NCI-H128 (cell line): Measurements from ENCODE around the gene POLN.

ENCODE experiments used
- DNase-seq: peaks from one replicate; lab custom pipeline; 2025; ENCODE audit not compliant: unreplicated experiment; lab: John Stamatoyannopoulos, UW

Gene POLN

DNA sequence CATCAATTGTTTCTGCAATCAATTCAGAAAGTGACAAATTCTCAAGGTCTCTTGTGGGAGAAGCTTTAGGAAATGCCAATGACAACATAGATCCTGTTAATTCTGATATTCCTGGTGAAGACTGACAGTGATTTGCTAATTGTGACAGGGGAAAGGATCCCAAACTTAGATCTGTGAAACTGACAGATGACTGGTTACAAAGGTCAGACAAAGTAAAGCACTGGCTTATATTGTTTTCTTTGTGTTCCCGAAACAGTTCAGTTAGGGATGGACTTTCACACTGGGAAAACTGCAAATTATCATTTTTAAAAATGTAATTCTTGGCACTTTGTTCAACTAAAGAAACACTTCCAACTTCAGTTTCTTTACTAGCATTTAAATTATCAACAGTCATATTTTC is 152.7 kb downstream of the POLN start:
- DNase-seq, result no peak

DNA sequence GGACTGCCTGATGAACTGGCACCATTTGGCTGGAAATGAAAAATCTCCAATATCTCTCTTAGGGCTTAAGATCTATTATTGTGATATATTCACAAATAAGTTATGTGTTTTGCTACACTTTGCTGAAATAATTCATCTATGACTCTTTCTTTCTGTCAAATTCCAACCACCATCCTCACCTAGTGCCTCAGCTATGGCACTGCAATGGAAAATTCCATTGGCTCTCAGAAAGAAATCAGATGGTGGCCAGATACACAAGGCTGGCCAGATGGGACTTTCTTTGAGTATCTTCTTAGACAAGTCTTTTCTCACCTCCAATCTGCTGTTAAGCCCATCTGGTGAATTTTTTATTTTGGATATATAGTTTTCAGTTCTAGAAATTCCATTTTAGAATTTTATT is 154.8 kb downstream of the POLN start:
- no peak for DNase-seq

DNA sequence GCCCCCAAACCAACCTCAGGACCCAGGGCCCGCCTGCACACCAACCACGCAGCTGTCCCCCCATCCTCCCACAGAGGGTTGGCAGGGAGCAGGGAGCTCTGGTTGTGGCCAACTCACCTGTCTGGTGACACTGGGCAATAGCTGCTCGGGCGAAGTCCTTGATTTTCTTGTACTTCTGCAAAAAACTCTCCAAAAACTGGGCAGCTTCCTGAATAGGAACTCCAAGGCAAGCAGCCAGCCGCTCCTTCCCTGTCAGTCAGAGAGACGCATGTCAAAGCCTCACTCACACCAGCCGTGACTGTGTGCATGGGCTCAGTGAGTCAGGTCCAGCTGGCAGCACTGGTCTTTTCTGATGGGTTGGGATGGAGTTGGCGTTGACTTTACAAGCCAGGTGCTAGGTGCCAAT is 156.4 kb downstream of the POLN start:
- DNase-seq, result no peak

DNA sequence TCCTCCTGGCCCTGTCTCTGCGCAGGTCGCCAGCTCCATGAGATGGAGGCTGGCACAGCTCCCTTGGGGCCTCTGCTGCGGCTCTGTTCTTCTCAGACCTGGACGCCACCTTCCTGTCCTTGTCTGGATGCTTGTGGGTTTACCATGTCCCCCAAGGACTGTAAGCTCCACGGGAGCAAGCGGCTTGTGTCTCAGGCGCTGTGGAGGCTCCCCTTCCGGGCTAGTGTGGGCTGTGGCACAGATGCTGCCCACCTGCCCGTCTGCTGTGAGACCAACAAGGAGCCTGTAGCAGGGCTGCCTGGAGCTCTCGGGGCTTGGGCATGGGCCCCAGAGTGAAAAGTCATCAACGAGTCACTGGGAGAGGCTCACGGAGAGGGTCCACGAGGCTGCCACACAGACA is 157.6 kb downstream of the POLN start:
- DNase-seq, result no peak

DNA sequence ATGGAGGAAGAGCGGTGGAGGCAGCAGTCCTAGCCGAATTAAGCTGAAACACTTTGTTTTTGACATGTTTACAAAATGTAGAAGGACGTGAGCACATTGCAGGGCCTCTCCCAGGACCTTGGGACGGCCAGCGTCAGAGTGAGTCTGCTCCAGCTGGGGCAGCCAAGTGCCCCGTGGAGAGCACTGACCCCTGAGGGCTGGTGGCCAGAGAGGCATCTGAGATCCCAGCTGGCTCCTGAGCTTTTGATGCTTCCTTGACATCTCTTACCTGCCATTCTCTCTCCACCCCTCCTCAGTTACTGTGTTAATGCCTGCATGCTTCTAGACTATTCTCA is 158.1 kb downstream of the POLN start:
- no peak for DNase-seq

DNA sequence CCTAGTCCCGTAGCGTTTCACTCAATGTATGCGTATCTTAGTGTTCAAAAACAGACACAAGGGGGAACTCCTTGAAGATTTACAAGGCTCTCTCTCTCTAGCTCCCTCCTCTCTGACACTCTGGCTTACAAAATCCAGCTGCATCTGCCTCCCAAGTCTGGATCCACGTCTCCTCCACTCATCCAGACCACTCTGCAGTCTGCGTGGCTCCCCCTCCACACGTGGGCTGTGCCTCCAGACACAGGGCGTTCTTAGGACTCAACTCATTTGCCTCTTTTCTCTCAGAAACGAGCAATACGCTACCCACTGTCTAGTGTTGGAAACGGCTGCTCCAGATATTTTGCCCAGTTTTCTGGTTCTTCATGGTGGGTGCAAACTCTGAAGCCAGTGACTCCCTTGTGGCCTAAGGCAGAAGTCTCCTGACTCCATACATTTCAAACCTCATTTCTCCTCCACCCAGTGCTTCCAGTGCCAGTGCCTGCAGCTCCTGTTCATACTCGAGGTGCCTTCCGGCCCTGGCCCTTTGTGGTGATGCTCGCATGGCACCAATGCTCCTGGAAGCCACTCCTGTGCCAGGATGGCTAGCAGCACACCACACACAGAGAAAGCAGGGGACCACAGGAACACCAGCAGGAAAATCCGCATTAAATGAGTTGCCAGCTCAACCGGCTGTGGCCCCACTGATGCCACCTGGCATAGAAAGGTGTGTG is 158.7 kb downstream of the POLN start:
- no peak for DNase-seq

DNA sequence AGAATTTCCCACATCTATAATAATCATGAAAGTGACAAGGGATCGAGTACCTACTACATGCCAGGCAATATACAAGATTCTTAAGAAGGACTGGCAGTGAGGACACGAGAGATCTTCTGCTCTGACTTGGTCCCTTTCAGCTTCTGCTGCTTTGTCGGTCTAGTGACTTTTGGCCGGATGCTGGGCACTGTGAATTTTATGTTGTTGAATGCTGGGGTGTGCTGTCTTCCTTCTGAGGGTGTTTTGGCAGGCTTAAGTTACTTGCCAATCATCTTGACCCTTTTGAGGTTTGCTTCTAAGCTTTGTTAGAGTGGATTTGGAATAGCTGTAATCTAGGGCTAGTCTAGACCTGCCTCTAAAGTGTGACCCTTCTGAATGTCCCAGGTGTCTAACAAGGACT is 159.3 kb downstream of the POLN start:
- DNase-seq, result no peak

DNA sequence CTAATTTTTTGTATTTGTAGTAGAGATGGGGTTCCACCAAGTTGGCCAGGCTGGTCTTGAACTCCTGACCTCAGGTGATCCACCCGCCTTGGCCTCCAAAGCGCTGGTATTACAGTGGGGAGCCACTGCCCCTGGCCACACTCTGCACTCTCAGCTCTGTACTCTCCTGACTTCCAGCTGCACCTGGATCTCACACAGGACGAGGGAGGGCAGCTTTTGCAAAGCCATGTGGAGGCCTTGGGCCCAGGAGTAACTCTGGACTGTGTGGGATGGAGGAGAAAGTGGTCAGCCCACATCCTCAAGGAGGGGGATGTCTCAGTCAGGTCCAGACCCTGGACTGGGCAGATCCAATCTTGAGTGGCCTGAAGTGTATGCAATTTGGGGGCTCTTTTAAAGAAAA is 159.8 kb downstream of the POLN start:
- DNase-seq, result no peak

DNA sequence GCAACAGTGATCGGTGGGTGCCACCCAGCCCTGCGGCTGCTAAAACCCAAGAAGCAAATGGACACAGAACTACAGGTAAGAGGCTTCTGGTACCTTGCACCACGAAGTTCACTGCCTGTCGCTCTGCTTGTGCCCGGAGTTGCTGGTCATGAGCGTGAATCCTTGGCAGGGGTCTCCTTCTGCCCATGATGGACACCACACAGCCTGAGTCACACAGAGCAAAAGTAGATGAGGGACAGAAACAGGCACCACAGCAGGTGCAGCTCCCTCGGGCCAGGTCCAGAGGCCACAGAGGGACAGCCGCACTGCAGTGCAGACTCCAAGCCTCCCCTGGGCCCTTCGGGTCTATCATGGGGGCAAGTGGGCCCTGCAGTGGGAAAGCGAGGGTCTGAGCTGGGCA is 160.4 kb downstream of the POLN start:
- no peak for DNase-seq

DNA sequence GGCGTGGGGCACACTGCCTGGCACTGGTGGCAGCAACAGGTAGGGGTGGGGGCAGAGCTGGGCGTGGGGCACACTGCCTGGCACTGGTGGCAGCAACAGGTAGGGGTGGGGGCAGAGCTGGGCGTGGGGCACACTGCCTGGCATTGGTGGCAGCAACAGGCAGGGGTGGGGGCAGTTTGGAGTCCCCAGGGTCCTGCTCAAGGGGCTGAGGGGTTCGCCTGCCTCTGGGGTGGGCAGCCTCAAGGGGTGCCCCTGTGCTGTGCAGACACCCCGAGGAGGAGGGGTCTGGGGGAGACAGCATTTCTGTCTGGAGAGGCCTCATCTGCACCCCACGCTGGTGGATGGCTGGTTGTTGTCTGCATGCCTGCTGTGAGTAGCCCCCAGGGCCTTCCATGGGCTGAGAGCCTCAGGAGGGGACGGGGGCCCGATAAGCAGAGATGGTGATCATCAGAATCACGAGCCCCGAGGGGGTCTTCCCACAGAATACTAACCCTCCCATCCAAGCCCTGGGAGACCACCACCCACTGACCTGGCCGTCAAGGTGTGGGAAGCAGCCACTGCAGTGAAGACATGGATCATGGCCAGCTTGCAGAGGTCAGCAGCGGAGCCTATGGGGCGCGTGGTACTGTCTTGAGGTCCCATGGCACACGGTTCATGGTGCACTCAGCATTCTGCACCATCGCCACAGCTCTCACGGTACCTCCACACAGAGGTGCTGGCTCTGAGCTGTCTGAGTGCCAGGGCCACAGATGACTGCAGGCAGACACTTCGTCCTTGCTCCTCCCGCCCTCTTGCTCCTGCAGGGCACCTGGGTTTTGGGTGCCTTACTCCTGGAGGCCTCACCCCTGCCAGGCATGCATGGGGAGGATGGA is 161.3 kb downstream of the POLN start:
- no peak for DNase-seq

DNA sequence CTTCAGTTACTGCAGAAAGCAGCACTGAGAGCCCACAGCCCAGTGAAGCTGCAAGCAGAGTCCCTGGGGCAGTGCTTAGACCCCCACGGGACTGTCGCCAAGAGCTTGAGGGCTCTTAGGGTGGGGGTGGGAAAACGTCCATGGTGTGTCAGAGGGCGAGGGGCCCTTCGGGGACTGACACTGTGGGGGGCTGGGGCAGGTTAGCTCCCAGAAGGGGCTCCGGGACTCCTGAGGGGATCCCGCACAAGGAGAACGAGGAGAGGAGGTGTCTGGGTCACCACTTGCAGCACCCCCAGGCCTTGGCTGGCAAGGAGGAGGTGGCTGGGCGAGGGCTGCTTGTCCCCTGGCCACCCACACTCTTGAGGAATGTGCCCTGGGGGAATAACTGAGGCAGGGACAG is 162.0 kb downstream of the POLN start:
- DNase-seq, result no peak

DNA sequence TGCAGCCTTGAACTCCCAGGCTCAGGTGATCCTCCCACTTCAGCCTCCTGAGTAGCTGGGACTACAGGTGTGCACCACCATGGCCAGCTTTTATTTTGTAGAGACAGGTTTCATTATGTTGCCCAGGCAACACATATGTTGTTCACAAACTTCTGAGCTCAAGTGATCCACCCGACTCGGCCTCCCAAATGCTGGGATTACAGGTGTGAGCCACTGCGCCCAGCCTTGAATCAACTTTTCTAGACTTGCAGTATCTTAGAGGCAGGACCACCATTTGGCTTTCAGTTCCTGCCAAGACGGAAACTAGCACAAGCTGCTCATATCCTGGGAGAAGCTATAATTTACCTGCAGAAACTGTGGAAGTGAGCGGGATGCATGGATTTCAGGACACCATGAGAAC is 162.9 kb downstream of the POLN start:
- no peak for DNase-seq

DNA sequence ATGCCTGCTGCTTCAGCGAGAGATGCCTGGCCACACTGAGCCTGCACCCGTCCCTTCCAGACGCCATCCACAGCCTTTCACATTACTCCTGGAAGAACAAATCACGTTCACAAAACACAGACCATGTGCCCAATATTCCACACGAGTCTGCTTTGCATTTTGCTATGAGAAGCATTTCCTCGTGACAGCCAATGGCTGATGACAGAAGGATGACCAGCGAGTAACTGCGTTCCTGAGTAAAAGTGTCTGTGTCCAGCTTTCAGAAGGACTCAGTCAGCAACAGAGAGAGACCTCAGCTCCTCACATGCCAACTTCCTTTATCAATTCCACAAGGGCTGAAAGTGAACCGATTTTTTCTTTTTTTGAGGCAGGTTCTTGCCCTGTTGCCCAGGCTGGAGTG is 163.3 kb downstream of the POLN start:
- no peak for DNase-seq

DNA sequence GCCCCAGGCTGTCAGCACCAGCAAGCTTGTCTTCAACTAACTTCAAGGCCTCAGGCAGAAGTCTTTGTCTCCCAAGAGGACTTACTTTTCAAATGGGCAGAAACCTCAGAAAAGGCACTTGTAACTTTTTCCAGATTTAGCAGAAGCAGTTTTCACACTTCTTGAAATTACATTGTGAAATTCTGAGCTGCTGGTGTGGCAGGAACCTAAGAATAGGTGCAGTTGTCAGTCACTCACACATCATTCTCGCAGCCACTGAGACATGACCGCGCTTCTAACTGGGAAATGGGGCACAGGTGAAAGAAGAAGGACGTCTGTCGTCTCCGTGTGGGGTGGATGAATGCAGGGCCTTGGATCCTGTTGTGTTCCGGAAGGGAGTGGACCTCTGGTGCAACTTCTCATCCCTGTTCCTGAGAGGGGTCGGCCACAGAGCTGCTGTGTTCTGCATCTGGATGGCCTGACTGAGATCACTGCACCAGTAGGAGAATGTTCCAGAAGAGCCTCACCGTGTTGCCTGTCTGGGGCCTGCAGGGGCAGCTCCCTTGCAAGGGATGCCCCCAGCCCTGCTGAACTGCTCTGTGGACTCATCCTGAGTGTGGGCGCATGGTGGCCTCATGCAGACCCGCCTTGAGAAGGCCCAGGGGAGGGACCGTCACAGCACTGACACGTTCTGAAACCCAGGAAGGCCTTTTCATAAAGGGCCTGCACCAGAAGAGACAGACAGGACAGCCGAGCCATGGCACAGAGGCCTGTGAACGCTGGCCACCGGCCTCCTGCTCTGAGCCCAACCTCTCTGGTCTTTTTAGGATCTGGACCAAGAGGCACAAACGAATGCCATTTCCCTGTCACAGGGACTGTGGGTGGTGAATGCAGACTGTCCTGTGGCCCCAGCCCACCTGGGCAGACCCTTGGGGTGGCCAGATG is 164.1 kb downstream of the POLN start:
- no peak for DNase-seq

DNA sequence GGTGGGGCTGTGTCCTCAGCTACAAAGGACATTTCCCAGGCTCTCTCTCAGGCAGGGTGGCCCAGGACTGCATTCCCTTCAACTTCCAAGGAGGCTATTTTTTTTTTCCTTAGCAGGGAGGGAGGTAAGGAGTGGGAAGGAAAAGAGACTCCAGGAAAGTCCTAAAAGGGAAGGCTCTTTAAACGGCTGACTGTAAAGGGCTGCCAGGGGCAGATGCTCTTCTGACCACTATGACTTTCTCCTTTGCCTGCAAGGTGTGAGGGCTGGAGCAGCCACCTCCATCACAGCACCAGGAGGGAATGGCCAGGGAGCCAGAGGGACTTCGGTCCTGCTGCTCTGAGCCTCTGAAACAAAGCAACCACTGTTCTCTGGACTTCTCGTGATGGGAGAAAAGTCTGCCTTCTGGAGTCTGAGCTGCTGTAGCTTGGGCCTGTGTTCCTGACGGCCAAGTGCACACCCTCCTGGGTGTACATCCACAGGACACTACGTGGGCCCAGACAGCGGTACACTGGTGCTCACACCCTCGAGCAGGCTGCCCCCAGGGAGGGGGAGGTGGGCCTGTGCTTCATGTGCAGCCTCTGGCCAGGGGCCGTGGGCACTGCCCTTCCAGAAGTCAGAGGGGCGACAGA is 164.9 kb downstream of the POLN start:
- DNase-seq, result no peak

DNA sequence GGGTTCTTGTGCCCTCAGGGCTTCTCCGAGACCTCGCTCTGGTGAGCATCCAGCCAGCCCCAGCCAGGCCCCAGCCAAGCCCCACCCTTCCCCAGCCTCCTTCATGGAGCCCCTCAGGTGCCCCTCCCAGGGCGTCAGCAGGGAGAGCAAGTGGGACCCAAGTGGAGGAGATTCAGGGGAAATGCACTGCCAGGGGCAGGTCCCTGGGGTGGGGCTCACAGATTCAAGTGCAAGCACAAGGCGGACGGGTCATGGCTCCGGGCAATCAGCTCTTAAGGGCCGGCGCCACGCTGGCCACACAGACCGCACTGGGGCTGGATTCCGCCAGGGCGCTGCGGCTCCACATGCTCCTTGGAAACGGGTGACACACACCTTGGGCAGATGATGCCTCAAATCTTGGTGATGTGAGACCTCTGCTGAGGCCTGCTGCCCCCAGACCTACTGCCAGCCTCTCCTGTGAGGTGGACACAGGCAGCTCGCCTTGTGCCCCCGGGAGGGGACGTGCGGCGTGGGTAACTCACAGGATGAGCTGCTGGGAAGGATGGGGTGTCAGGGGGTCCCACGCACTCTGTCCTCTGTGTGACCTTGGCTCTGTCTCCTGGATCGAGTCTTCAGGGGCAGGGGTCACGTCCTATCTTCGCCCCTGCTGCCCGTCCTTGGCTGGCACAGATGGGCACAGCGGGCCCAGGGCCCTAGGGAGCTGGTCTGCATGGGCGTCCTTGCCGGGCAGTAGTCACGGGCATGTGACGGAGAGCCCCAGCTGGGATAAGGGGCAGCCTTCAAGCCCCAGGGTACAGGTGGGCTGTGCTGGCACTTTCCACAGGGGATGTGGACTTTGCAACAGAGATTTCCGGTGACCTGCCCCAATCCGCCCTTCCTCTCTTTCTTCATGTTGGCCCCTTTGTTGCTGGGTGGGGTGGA is 165.7 kb downstream of the POLN start:
- no peak for DNase-seq

DNA sequence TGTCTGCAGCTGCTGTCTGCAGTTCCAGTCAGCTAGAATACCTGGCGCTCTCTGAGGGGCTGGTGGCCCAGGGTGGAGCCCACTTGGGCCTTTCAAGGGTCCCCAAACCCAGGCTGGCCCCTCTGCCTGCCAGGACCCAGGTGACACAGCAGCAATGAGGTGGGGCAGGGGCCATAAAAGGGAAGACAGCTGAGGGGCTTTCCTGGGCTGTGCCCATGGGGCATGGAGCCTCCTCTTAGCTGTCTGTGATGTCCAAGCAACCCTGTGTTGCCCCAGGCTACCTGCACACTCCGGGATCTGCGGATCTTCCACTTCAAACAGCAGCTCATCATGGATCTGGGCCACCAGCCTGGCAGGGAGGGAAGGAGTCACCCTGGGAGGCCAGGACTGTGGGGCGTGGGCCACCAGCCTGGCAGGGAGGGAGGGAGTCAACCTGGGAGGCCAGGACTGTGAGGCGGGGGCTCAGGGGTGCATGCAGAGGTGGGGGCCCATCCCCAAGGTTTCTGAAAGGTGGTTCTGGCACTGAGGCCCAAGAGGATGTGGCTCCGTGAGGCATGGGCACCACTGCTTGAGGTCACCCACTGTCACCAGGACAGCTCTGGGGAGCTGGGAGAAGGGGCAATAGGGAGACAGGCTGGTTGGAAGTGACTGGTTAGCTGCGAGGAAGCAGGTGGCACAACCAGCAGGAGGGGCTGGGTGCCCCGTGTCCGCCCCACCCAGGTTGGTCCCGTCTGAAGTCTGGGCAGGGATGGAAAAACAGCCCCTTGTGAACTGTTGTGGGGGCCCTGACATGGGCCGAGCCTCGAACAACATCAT is 166.5 kb downstream of the POLN start:
- no peak for DNase-seq

DNA sequence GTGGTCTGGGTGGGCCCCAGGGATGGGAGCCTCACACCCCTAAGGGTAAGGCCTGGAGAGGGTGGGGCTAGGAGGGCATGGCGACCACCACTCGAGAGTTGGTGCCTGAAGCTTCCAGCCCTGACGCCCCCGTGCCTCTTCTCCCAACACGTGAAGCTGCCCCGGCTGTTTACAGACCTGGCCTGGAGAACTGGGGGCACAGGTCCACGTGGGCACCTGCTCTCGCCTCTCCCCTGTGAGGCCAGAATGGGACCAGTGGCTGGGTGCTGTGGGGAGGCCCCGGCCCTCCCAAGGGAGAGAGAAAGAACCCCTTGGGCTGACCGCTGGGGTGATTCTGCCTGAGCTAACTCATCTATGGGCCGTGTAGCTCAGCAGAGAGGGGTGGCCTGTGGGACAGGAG is 167.3 kb downstream of the POLN start:
- no peak for DNase-seq

DNA sequence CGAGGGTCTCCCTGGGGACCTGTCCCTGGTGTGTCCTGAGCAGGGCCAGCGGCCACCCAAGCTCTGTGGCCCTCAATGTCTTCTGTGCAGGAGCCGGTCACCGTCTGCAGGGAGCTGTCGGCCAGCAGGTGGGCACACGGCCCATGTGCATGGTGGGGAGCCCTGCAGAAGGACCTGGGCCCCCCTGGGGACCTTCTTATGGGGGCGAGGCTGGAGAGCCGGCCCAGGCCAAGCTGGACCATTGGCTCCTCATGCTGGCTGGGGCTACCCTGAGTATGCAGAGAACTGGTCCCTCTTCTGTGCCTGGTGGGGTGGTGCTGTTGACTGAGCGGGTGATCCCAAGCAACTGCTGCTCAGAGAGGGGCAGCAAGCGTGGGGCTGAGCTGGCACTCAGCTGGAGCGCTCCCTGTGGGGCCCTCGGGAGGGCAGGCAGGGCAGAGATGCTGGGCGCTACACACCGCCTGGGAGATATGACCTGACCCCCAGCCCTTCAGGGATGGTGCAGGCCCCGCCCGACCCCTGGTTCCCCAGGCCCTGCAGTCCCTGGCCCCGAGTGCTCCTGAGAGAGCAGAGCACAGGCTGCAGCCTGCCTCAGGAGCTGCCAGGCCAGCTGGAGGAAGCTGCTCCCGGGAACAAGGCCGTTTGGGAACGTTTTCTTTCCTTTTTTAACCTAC is 168.0 kb downstream of the POLN start:
- no peak for DNase-seq
